ENCODE data around the gene RFPL2. TPM values are rescaled to one million over a fixed set of nuclear protein-coding genes. Genes with fewer than 3 reads are reported as not detected.
A peak's percentile ranks its signal among the peaks of the same experiment; 100 is the strongest.

Gene RFPL2
- polyA plus RNA-seq, 3 donors: 0.36 to 1.3 (median 0.94) TPM

DNA sequence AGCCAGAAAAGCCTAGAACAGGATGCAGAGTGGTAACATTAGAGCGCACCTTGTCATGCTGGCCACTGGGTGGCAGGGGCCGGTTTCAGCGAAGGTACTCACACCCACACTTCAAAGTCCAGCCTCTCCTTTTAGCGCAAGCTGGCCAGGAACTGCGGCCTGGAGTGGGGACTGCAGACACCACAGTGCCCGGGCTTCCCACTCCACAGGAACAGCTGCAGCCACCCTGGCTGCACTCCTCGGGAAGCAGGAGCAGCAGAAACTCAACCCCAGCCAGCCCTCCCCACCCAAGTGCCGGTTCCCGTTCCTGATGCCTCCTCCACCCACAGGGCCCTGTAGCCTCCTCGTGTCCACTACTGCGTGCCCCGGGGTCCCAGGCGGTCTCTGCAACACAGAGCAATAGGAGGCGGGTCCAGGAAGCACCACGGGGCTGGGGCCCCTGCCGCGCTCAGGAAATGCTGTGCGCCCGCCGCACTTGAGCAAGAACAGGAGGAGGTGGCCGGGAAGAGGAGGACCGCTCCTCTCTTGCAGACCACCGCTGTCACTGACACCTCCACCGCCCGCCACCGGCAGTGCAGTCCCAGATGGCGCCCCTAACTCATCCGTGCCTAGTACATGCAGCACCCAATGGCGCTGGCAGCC, 2.2 kb downstream of the RFPL2 start:
- TF ChIP-seq, protein P1, sequence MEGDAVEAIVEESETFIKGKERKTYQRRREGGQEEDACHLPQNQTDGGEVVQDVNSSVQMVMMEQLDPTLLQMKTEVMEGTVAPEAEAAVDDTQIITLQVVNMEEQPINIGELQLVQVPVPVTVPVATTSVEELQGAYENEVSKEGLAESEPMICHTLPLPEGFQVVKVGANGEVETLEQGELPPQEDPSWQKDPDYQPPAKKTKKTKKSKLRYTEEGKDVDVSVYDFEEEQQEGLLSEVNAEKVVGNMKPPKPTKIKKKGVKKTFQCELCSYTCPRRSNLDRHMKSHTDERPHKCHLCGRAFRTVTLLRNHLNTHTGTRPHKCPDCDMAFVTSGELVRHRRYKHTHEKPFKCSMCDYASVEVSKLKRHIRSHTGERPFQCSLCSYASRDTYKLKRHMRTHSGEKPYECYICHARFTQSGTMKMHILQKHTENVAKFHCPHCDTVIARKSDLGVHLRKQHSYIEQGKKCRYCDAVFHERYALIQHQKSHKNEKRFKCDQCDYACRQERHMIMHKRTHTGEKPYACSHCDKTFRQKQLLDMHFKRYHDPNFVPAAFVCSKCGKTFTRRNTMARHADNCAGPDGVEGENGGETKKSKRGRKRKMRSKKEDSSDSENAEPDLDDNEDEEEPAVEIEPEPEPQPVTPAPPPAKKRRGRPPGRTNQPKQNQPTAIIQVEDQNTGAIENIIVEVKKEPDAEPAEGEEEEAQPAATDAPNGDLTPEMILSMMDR (IDR thresholded peaks at IDR 0.05): peak; percentile 72
- Histone ChIP-seq H3K79me2 (ENCODE audit: insufficient read depth, low read length) (no peaks in the 10 kb centered on the region), H2AFZ (ENCODE audit: insufficient read depth, low read depth, low read length, poor library complexity, severe bottlenecking) (peak overlapping the region; percentile 86), H3K9me3 (replicated peaks in 1 of 2; ENCODE audit: control insufficient read depth in 1 of 2, insufficient read depth in 1 of 2, low read length in 2 of 2) (no peaks in the 10 kb centered on the region), H3K4me3 (replicated peaks in 1 of 3; ENCODE audit: low read depth in 2 of 3, low read length in 3 of 3) (peak overlapping the region; percentile 31 to 73 (median 40)), H3K27me3 (ENCODE audit: control insufficient read depth in 2 of 2, insufficient read depth in 2 of 2, low read length in 2 of 2) (peaks cover 0 to 22% of the 10 kb centered on the region in 2 donors), H3K4me1 (ENCODE audit: control insufficient read depth in 1 of 2, insufficient read depth in 2 of 2, low read length in 2 of 2) (peaks cover 21 to 44% of the 10 kb centered on the region in 2 donors), H3K27ac (ENCODE audit: low read depth in 1 of 2, low read length in 2 of 2) (no peak overlapping the region), H3K9ac (ENCODE audit: insufficient read depth, low read length, poor library complexity, severe bottlenecking) (peak overlapping the region; percentile 39), H4K20me1 (ENCODE audit: insufficient read depth, low read length) (no peaks in the 10 kb centered on the region), H3K36me3 (replicated peaks in 1 of 2; ENCODE audit: control insufficient read depth in 1 of 2, insufficient read depth in 2 of 2, low read length in 2 of 2) (no peaks in the 10 kb centered on the region), H3K4me2 (replicated peaks; ENCODE audit: extremely low read depth, low read length, poor library complexity, severe bottlenecking) (peak overlapping the region; percentile 77)
- peaks cover 45% of the 10 kb centered on the region for H3K4me1 Mint-ChIP-seq
- peak overlapping the region; percentile 79 to 89 for H3K4me3 Mint-ChIP-seq
- H3K27me3 Mint-ChIP-seq (ENCODE audit: low read depth in 3 of 3): peaks cover 26 to 58% (median 48%) of the 10 kb centered on the region in 3 donors
- H3K9me3 Mint-ChIP-seq: peaks cover 0 to 8% (median 2%) of the 10 kb centered on the region in 7 donors
- 2% methylated on average over 26 of the region's 29 CpGs for WGBS (ENCODE audit: insufficient coverage)
- intact Hi-C loops (cut with micrococcal nuclease): loop anchor here (5.0 kb wide), 2 partner anchors 60 to 65 kb away; no protein-coding TSS in a partner anchor
- peaks cover 0 to 5% of the 10 kb centered on the region in 2 donors for H3K36me3 Mint-ChIP-seq
- H3K27ac Mint-ChIP-seq: peak overlapping the region in 1 of 7 donors; percentile 55
- DNase-seq: peak; percentile 39 to 56 (median 54)

DNA sequence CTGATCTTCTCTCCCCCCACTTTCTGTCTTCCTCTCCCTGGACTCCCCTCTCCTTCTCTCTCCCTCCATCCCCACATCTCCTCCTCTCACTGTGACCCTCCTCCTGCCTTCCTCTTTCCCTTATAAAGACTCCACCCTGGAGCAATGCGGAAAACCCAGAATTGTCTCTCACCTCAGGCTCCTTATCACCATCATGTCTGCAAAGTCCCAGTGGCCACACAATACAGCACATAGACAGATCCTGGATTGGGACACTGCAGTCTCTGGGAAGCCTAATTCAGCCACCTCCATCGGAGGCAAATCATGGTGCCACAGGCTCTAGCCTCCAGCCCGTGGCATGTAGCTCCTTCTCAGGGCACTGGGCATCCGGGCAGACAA, 2.7 kb downstream of the RFPL2 start:
- no peaks in the 10 kb centered on the region for H3K9me3 ChIP-seq (replicated peaks in 1 of 2; ENCODE audit: control insufficient read depth in 1 of 2, insufficient read depth in 1 of 2, low read length in 2 of 2)
- no peaks in the 10 kb centered on the region for H4K20me1 ChIP-seq (ENCODE audit: insufficient read depth, low read length)
- H3K79me2 ChIP-seq (ENCODE audit: insufficient read depth, low read length): no peaks in the 10 kb centered on the region
- 36% methylated on average over 4 of the region's 4 CpGs for WGBS (ENCODE audit: insufficient coverage)
- H3K4me1 ChIP-seq (ENCODE audit: control insufficient read depth in 1 of 2, insufficient read depth in 2 of 2, low read length in 2 of 2): peaks cover 20 to 39% of the 10 kb centered on the region in 2 donors
- intact Hi-C loops (cut with micrococcal nuclease): loop anchor here (5.0 kb wide), 2 partner anchors 60 to 65 kb away; no protein-coding TSS in a partner anchor
- peaks cover 0 to 22% of the 10 kb centered on the region in 2 donors for H3K27me3 ChIP-seq (ENCODE audit: control insufficient read depth in 2 of 2, insufficient read depth in 2 of 2, low read length in 2 of 2)
- peak overlapping the region; percentile 77 for H3K4me2 ChIP-seq (replicated peaks; ENCODE audit: extremely low read depth, low read length, poor library complexity, severe bottlenecking)
- peak overlapping the region; percentile 79 to 89 for H3K4me3 Mint-ChIP-seq
- no peak for DNase-seq
- H3K4me1 Mint-ChIP-seq: peaks cover 42% of the 10 kb centered on the region
- TF ChIP-seq, protein P1 (IDR thresholded peaks at IDR 0.05): no peak
- peaks cover 25 to 58% (median 48%) of the 10 kb centered on the region in 3 donors for H3K27me3 Mint-ChIP-seq (ENCODE audit: low read depth in 3 of 3)
- H3K9ac ChIP-seq (ENCODE audit: insufficient read depth, low read length, poor library complexity, severe bottlenecking): no peak overlapping the region
- peaks cover 0 to 5% of the 10 kb centered on the region in 2 donors for H3K36me3 Mint-ChIP-seq
- H3K4me3 ChIP-seq (replicated peaks in 1 of 3; ENCODE audit: low read depth in 2 of 3, low read length in 3 of 3): peak overlapping the region in 1 of 3 experiments; percentile 73
- peaks cover 0 to 9% (median 4%) of the 10 kb centered on the region in 7 donors for H3K9me3 Mint-ChIP-seq
- H3K36me3 ChIP-seq (replicated peaks in 1 of 2; ENCODE audit: control insufficient read depth in 1 of 2, insufficient read depth in 2 of 2, low read length in 2 of 2): no peaks in the 10 kb centered on the region
- H3K27ac ChIP-seq (ENCODE audit: low read depth in 1 of 2, low read length in 2 of 2): no peak overlapping the region
- H2AFZ ChIP-seq (ENCODE audit: insufficient read depth, low read depth, low read length, poor library complexity, severe bottlenecking): peak overlapping the region; percentile 86
- peak overlapping the region in 1 of 7 donors; percentile 36 for H3K27ac Mint-ChIP-seq

Measured in CD14-positive monocyte (primary cell).